Measurements from ENCODE around the gene INVS.
A peak's percentile ranks its signal among the peaks of the same experiment; 100 is the strongest.
"Not testable (repeated sequence)": the region's sequence is repeated elsewhere in the genome, so short reads cannot be mapped to it uniquely, and the experiment has no call there.

The INVS gene

GRCh38 chr9:100208673-100209072, 109.6 kb downstream of the INVS start:
- no peak for DNase-seq

GRCh38 chr9:100211476-100211875, 112.4 kb downstream of the INVS start:
- DNase-seq: no peak

- no peak for DNase-seq
Measured at GRCh38 chr9:100213730-100214477, 114.9 kb downstream of the INVS start.

GRCh38 chr9:100216178-100216787, 117.2 kb downstream of the INVS start:
- DNase-seq: peak; percentile 4

- no peak for DNase-seq
Measured at GRCh38 chr9:100217536-100217935, 118.5 kb downstream of the INVS start.

GRCh38 chr9:100219347-100219746, 120.3 kb downstream of the INVS start:
- DNase-seq: no peak

- no peak for DNase-seq
Measured at GRCh38 chr9:100220936-100221335, 121.9 kb downstream of the INVS start.

GRCh38 chr9:100221538-100221937, 122.5 kb downstream of the INVS start:
- DNase-seq: no peak

- DNase-seq: no peak
Measured at GRCh38 chr9:100222674-100223073, 123.6 kb downstream of the INVS start.

- DNase-seq: no peak
Measured at GRCh38 chr9:100227636-100228035, 128.6 kb downstream of the INVS start.

GRCh38 chr9:100228352-100228869, 129.4 kb downstream of the INVS start:
- DNase-seq: no peak

GRCh38 chr9:100229136-100229535, 130.1 kb downstream of the INVS start:
- no peak for DNase-seq

- no peak for DNase-seq
Measured at GRCh38 chr9:100229561-100229960, 130.5 kb downstream of the INVS start.

- DNase-seq: not testable (repeated sequence)
Measured at GRCh38 chr9:100236986-100237385, 137.9 kb downstream of the INVS start.

GRCh38 chr9:100240512-100240911, 141.5 kb downstream of the INVS start:
- DNase-seq: no peak

- DNase-seq: no peak
Measured at GRCh38 chr9:100267211-100267610, 168.2 kb downstream of the INVS start.

- no peak for DNase-seq
Measured at GRCh38 chr9:100268271-100268670, 169.2 kb downstream of the INVS start.

GRCh38 chr9:100269656-100270055, 170.6 kb downstream of the INVS start:
- DNase-seq: no peak

GRCh38 chr9:100277166-100277979, 178.3 kb downstream of the INVS start:
- no peak for DNase-seq

- no peak for DNase-seq
Measured at GRCh38 chr9:100281066-100281465, 182.0 kb downstream of the INVS start.

- no peak for DNase-seq
Measured at GRCh38 chr9:100281676-100282387, 182.8 kb downstream of the INVS start.

- DNase-seq: no peak
Measured at GRCh38 chr9:100282388-100282719, 183.3 kb downstream of the INVS start.

GRCh38 chr9:100284247-100284646, 185.2 kb downstream of the INVS start:
- no peak for DNase-seq

Data from SHP77 treated with DMSO at 0.1 percent for 48 hours (cell line).